A673 (cell line): Measurements from ENCODE around the gene CEP164.

Experiments used
- EZH2 ChIP-seq: fragments of 200-600 bp; sonication (generic); IDR thresholded peaks from 2 replicates; pipeline ENCODE4 v1.6.1; 2017; ENCODE audit warnings: borderline replicate concordance, low read depth, mild to moderate bottlenecking, mixed read lengths, antibody characterized with exemption, low read length; ENCODE audit not compliant: poor library complexity, severe bottlenecking
- TF ChIP-seq, protein P1 (sequence below): fragments of 300-800, 200-600 bp; sonication (generic); conservative IDR thresholded peaks from 2 replicates; pipeline ENCODE4 v1.5.1; 2017; ENCODE audit warnings: low read depth, mild to moderate bottlenecking, antibody characterized with exemption, low read length, moderate library complexity, mixed read lengths

DNA sequence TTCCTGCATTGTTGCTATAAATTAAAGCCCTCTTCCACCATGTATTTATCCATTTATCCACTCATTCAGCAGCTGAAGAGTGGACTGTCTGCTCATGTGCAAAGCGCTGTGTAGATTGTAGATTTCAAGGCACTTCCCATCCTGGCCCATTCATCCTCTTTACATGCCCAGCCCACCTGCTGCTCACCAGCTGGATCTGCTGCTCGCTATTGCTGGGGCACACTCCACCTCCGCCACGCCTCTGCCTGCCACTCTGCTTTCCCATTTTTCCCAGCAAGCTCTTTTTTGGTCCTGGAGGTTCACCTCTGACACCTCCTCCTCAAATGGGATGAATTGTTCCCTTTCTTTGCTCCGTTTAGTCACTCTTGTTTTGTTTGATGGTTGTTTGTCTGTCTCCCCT lies 48.3 kb downstream of the CEP164 start:
- TF ChIP-seq EZH2 = no peak
- TF ChIP-seq, protein P1, sequence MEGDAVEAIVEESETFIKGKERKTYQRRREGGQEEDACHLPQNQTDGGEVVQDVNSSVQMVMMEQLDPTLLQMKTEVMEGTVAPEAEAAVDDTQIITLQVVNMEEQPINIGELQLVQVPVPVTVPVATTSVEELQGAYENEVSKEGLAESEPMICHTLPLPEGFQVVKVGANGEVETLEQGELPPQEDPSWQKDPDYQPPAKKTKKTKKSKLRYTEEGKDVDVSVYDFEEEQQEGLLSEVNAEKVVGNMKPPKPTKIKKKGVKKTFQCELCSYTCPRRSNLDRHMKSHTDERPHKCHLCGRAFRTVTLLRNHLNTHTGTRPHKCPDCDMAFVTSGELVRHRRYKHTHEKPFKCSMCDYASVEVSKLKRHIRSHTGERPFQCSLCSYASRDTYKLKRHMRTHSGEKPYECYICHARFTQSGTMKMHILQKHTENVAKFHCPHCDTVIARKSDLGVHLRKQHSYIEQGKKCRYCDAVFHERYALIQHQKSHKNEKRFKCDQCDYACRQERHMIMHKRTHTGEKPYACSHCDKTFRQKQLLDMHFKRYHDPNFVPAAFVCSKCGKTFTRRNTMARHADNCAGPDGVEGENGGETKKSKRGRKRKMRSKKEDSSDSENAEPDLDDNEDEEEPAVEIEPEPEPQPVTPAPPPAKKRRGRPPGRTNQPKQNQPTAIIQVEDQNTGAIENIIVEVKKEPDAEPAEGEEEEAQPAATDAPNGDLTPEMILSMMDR = no peak
